Esophagus muscularis mucosa (tissue), 4 donors: ENCODE results near the gene MEX3A. TPM values are rescaled to one million over a fixed set of nuclear protein-coding genes. Genes with fewer than 3 reads are reported as not detected.
"Not testable (repeated sequence)": the region's sequence is repeated elsewhere in the genome, so short reads cannot be mapped to it uniquely, and the experiment has no call there.

Source experiments
- DNase-seq: peaks from one replicate; pipeline ENCODE4 v3.0.0-alpha.2; 2017; ENCODE audit errors: extremely low spot score
- H3K27ac ChIP-seq, 4 donors: fragments of 200-600 bp; sonication (generic); replicated peaks in 1 of 4; 1 replicate in 3 of 4; 2 replicates in 1 of 4; pipeline ENCODE4 v1.5.1; 2016 to 2019; ENCODE audit warnings: mild to moderate bottlenecking in 1 of 4
- H3K27me3 ChIP-seq, 4 donors: fragments of 200-600 bp; sonication (generic); one replicate each; pipeline versions ENCODE4 v1.5.1 to v1.6.0; 2016 to 2019
- H3K36me3 ChIP-seq, 4 donors: fragments of 200-600 bp; sonication (generic); one replicate each; pipeline ENCODE4 v1.5.1; 2016 to 2019
- H3K4me1 ChIP-seq, 4 donors: fragments of 200-600 bp; sonication (generic); one replicate each; pipeline ENCODE4 v1.5.1; 2016 to 2019
- H3K4me3 ChIP-seq, 4 donors: fragments of 200-600 bp; sonication (generic); 1 replicate in 2 of 4; 2 replicates in 2 of 4; pipeline ENCODE4 v1.5.1; 2016 to 2019; ENCODE audit warnings: mild to moderate bottlenecking in 4 of 4, moderate library complexity in 1 of 4
- H3K9me3 ChIP-seq, 4 donors: fragments of 200-600 bp; sonication (generic); 1 replicate in 3 of 4; 2 replicates in 1 of 4; pipeline ENCODE4 v1.5.1; 2016 to 2019
- EP300 ChIP-seq: sonication (generic); formaldehyde crosslinking; IDR thresholded peaks from one replicate; pipeline ENCODE4 v1.6.1; 2017; ENCODE audit warnings: antibody characterized with exemption
- POLR2A ChIP-seq: fragments of 450-650 bp; IDR thresholded peaks from one replicate; pipeline ENCODE4 v1.6.1; 2017; ENCODE audit warnings: antibody characterized with exemption, moderate library complexity, mild to moderate bottlenecking, low read depth
- POLR2AphosphoS5 ChIP-seq, 2 donors: sonication (generic); formaldehyde crosslinking; IDR thresholded peaks; one replicate each; pipeline ENCODE4 v1.6.1; 2017; ENCODE audit warnings: antibody characterized with exemption in 2 of 2
- WGBS: methylation state at CpG from one replicate; pipeline ENCODE4 v1.1.5; 2018; 5-methylcytosine and 5-hydroxymethylcytosine counted together
- intact Hi-C: fragments of 100-400 bp; cut with DNase I; formaldehyde crosslinking; loops from one replicate; pipeline ENCODE4 v1.15.1; 2023
- total RNA-seq, 4 donors: library from RNA; depleted of rRNA; stranded (reverse); fragments of >200 nt; gene quantifications; one replicate each; pipeline versions ENCODE4 v1.1.0 to v1.2.1, GENCODE V29; 2016
- TF ChIP-seq, protein P1 (sequence below), 3 experiments: fragments of 200-600 bp in 2 of 3; fragments of 450-650 bp in 1 of 3; sonication (generic) in 2 of 3; IDR thresholded peaks; one replicate each; pipeline ENCODE4 v1.5.1; 2017 to 2019; ENCODE audit warnings: antibody characterized with exemption in 3 of 3, mild to moderate bottlenecking in 2 of 3, moderate library complexity in 1 of 3

Gene MEX3A
- total RNA-seq, 4 donors from 2014 or later, result under 0.01 to 1.6 (median 0.66) TPM

- H3K4me3 ChIP-seq, result peak overlapping the region; percentile 23 to 69 (median 37)
- peak overlapping the region; percentile 92 to 100 (median 96) for H3K27ac ChIP-seq
- DNase-seq, result no peak
- intact Hi-C loops, result no loop called here
- peak in 1 of 2 donors; percentile 4 for TF ChIP-seq POLR2AphosphoS5 (IDR thresholded peaks at IDR 0.05)
- TF ChIP-seq, protein P1, sequence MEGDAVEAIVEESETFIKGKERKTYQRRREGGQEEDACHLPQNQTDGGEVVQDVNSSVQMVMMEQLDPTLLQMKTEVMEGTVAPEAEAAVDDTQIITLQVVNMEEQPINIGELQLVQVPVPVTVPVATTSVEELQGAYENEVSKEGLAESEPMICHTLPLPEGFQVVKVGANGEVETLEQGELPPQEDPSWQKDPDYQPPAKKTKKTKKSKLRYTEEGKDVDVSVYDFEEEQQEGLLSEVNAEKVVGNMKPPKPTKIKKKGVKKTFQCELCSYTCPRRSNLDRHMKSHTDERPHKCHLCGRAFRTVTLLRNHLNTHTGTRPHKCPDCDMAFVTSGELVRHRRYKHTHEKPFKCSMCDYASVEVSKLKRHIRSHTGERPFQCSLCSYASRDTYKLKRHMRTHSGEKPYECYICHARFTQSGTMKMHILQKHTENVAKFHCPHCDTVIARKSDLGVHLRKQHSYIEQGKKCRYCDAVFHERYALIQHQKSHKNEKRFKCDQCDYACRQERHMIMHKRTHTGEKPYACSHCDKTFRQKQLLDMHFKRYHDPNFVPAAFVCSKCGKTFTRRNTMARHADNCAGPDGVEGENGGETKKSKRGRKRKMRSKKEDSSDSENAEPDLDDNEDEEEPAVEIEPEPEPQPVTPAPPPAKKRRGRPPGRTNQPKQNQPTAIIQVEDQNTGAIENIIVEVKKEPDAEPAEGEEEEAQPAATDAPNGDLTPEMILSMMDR (IDR thresholded peaks at IDR 0.05), result no peak
- no peaks in the 10 kb centered on the region for H3K9me3 ChIP-seq
- 11% methylated on average over 2 of the region's 2 CpGs for WGBS
- H3K36me3 ChIP-seq, result peaks cover 29 to 30% (median 29%) of the 10 kb centered on the region in 4 donors
- H3K27me3 ChIP-seq, result no peaks in the 10 kb centered on the region
- H3K4me1 ChIP-seq, result peaks cover 79 to 100% (median 85%) of the 10 kb centered on the region in 4 donors
Observed at GRCh38 chr1:156128308-156128653, 46.0 kb upstream of the MEX3A start.

GRCh38 chr1:156126630-156127534 lies 44.6 kb upstream of the MEX3A start:
- intact Hi-C loops, result no loop called here
- Histone ChIP-seq H3K4me3 (peak overlapping the region; percentile 32 to 69 (median 44)), H3K9me3 (no peaks in the 10 kb centered on the region), H3K36me3 (peaks cover 15 to 17% (median 15%) of the 10 kb centered on the region in 4 donors), H3K27me3 (no peaks in the 10 kb centered on the region), H3K4me1 (peaks cover 92 to 100% (median 96%) of the 10 kb centered on the region in 4 donors), H3K27ac (peak overlapping the region; percentile 92 to 100 (median 96))
- DNase-seq, result peak; percentile 93
- WGBS, result 6% methylated on average over 10 of the region's 15 CpGs
- TF ChIP-seq, protein P1 (IDR thresholded peaks at IDR 0.05), result no peak
- peak in 1 of 2 donors; percentile 13 for TF ChIP-seq POLR2AphosphoS5 (IDR thresholded peaks at IDR 0.05)

- intact Hi-C loops, result no loop called here
- peak; percentile 97 for DNase-seq
- peaks cover 8 to 15% (median 8%) of the 10 kb centered on the region in 4 donors for H3K36me3 ChIP-seq
- H3K27ac ChIP-seq, result peak overlapping the region; percentile 92 to 100 (median 96)
- peaks cover 95 to 100% (median 100%) of the 10 kb centered on the region in 4 donors for H3K4me1 ChIP-seq
- H3K4me3 ChIP-seq, result peak overlapping the region; percentile 32 to 69 (median 44)
- 4% methylated on average over 11 of the region's 11 CpGs for whole genome bisulfite sequencing
- no peaks in the 10 kb centered on the region for H3K27me3 ChIP-seq
- H3K9me3 ChIP-seq, result no peaks in the 10 kb centered on the region
- TF ChIP-seq POLR2A, result no peak
- peak in 1 of 2 donors; percentile 83 for TF ChIP-seq POLR2AphosphoS5 (IDR thresholded peaks at IDR 0.05)
- TF ChIP-seq, protein P1 (IDR thresholded peaks at IDR 0.05), result peak; percentile 29 to 52 (median 30)
- no peak for TF ChIP-seq EP300
Observed at GRCh38 chr1:156126043-156126629, 43.9 kb upstream of the MEX3A start.

- Histone ChIP-seq H3K27ac (peak overlapping the region; percentile 92 to 100 (median 96)), H3K4me3 (peak overlapping the region; percentile 32 to 69 (median 54)), H3K4me1 (peaks cover 95 to 100% (median 100%) of the 10 kb centered on the region in 4 donors)
- H3K36me3 ChIP-seq, H3K27me3 ChIP-seq, H3K9me3 ChIP-seq, intact Hi-C loops, DNase-seq: not testable (repeated sequence)
- 63% methylated on average over 10 of the region's 10 CpGs for WGBS
Observed at GRCh38 chr1:156125544-156125943, 43.3 kb upstream of the MEX3A start.
